Cardiac fibroblast (primary cell): Measurements from ENCODE around the gene XIRP1.

Source experiments
- DNase-seq, 2 donors: peaks; one replicate each; pipeline versions ENCODE4 v3.0.0 to v3.0.0-alpha.2; 2010; ENCODE audit warnings: low read depth in 2 of 2
- H3K4me3 ChIP-seq, 2 donors: replicated peaks in 1 of 2; 1 replicate in 1 of 2; 2 replicates in 1 of 2; pipeline ENCODE4 v1.5.1; 2011; ENCODE audit warnings: low read depth in 2 of 2, low read length in 2 of 2, mild to moderate bottlenecking in 2 of 2, moderate library complexity in 1 of 2
- CTCF ChIP-seq: IDR thresholded peaks from one replicate; pipeline ENCODE4 v1.5.1; 2011; ENCODE audit warnings: low read depth, mild to moderate bottlenecking, low read length, inconsistent platforms

Gene XIRP1

GRCh38 chr3:39166134-39166710 lies 26.2 kb downstream of the XIRP1 start:
- H3K4me3 ChIP-seq = no peak overlapping the region
- peak; percentile 92 to 94 for DNase-seq
- no peak for TF ChIP-seq CTCF

- H3K4me3 ChIP-seq = no peak overlapping the region
- no peak for DNase-seq
- no peak for TF ChIP-seq CTCF
Measured at GRCh38 chr3:39165518-39165917, 26.9 kb downstream of the XIRP1 start.

GRCh38 chr3:39164414-39164813 lies 28.0 kb downstream of the XIRP1 start:
- DNase-seq = no peak
- no peak overlapping the region for H3K4me3 ChIP-seq
- TF ChIP-seq CTCF = no peak

- H3K4me3 ChIP-seq = no peak overlapping the region
- TF ChIP-seq CTCF = no peak
- no peak for DNase-seq
Measured at GRCh38 chr3:39158148-39158715, 34.2 kb downstream of the XIRP1 start.

- no peak for DNase-seq
- H3K4me3 ChIP-seq = no peak overlapping the region
- no peak for TF ChIP-seq CTCF
Measured at GRCh38 chr3:39157359-39157758, 35.0 kb downstream of the XIRP1 start.

GRCh38 chr3:39156421-39156820 lies 36.0 kb downstream of the XIRP1 start:
- H3K4me3 ChIP-seq = no peak overlapping the region
- DNase-seq = no peak
- no peak for TF ChIP-seq CTCF
